ENCODE data around the gene NT5C1A.

DNA sequence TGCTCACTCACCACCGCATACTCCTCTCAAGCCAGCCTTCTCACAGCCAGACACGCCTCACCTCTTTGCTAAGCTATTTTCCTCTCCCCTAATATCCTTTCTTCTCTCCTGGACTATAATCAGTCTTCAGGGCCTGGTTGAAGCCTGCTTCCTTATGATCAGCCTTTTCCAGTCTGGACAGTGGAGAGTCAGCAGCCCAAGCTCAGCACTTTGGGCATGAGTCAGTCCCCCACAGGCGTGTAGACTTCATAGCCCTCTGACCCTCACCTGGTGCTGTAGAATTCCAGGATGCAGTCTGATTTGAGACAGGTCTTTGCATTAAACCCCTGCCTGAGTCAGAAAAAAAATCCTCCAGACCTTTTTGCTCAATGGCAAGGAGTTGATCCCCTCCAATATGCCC lies 16.8 kb upstream of the NT5C1A start:
- TF ChIP-seq, protein P1, sequence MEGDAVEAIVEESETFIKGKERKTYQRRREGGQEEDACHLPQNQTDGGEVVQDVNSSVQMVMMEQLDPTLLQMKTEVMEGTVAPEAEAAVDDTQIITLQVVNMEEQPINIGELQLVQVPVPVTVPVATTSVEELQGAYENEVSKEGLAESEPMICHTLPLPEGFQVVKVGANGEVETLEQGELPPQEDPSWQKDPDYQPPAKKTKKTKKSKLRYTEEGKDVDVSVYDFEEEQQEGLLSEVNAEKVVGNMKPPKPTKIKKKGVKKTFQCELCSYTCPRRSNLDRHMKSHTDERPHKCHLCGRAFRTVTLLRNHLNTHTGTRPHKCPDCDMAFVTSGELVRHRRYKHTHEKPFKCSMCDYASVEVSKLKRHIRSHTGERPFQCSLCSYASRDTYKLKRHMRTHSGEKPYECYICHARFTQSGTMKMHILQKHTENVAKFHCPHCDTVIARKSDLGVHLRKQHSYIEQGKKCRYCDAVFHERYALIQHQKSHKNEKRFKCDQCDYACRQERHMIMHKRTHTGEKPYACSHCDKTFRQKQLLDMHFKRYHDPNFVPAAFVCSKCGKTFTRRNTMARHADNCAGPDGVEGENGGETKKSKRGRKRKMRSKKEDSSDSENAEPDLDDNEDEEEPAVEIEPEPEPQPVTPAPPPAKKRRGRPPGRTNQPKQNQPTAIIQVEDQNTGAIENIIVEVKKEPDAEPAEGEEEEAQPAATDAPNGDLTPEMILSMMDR (conservative IDR thresholded peaks at IDR 0.05; ENCODE audit: low read length) = no peak
- TF ChIP-seq EZH2phosphoT487 (IDR thresholded peaks at IDR 0.05; ENCODE audit: borderline replicate concordance, low read depth, low read length) = no peak

Measured in OCI-LY7 (cell line).